ENCODE measurements around the gene STRIP1.
"Not testable (repeated sequence)": the region's sequence is repeated elsewhere in the genome, so short reads cannot be mapped to it uniquely, and the experiment has no call there.

STRIP1 gene

DNA sequence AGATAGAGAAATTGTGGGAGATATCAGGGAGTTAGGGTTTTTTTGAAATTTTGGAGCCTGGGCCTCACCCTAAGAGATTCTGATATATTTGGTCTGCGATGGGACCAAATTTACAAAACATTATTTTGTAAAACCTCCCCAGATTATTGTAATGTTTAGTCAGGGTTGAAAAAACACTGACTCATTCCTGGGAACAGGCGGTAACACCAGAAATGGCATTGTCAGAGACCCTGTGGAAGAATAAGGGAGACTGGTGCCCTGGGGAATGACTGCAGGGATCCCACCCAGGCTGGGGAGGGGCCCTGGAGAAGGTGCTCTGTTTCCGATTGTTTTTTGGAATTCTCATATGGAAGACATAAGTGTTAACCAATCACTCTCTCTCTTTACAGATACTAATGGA, 13.1 kb upstream of the STRIP1 start:
- DNase-seq (ENCODE audit: extremely low read depth, low read depth) = no peak
- H3K4me3 ChIP-seq (replicated peaks; ENCODE audit: low read depth, low read length) = no peak overlapping the region
- TF ChIP-seq CTCF (IDR thresholded peaks at IDR 0.05; ENCODE audit: low read depth, low read length, missing control alignments) = no peak

DNA sequence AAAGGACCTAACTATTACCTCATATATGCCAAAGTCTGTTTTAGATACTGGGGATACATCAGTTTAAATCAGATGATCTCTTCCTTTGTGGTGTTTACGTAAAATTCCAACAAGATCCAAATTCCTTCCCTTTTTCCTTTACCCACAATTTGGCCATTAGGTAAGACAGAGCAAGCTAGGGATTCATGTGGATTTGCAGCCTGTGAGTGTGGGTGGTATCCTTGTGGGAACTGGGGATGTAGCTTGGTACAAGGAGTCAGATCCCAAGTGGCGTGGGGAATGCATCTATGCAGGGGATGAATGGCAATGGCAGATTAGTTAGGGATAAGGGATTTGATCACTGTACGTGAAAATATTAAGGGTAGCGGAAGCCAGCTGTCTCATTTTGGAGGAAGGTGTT, 9.8 kb upstream of the STRIP1 start:
- no peak for TF ChIP-seq CTCF (IDR thresholded peaks at IDR 0.05; ENCODE audit: low read depth, low read length, missing control alignments)
- H3K4me3 ChIP-seq (replicated peaks; ENCODE audit: low read depth, low read length) = no peak overlapping the region
- DNase-seq (ENCODE audit: extremely low read depth, low read depth) = no peak

DNA sequence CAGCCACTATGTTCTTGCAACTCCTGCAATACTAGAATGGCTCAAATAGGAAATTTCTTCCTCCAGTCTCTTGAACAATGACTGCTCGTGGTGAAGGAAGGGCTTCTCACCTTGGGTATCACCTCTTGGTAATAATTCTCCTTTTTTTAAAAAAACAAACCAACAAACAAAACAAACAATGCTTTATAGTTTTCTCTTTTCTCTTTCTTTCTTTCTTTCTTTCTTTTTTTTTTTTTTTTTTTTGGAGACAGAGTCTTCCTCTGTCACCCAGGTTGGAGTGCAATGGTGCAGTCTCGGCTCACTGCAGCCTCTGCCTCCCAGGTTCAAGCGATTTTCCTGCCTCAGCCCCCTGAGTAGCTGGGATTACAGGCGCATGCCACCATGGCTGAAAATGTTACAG, 3.7 kb upstream of the STRIP1 start:
- not testable (repeated sequence) for H3K4me3 ChIP-seq (replicated peaks; ENCODE audit: low read depth, low read length); DNase-seq (ENCODE audit: extremely low read depth, low read depth)

GRCh38 chr1:110032327-110032726, 2.1 kb upstream of the STRIP1 start:
- DNase-seq (ENCODE audit: extremely low read depth, low read depth) = no peak
- TF ChIP-seq CTCF (IDR thresholded peaks at IDR 0.05; ENCODE audit: low read depth, low read length, missing control alignments) = no peak
- H3K4me3 ChIP-seq (replicated peaks; ENCODE audit: low read depth, low read length) = no peak overlapping the region

GRCh38 chr1:110033421-110033820, 1.0 kb upstream of the STRIP1 start:
- DNase-seq (ENCODE audit: extremely low read depth, low read depth) = no peak
- H3K4me3 ChIP-seq (replicated peaks; ENCODE audit: low read depth, low read length) = no peak overlapping the region
- no peak for TF ChIP-seq CTCF (IDR thresholded peaks at IDR 0.05; ENCODE audit: low read depth, low read length, missing control alignments)

DNA sequence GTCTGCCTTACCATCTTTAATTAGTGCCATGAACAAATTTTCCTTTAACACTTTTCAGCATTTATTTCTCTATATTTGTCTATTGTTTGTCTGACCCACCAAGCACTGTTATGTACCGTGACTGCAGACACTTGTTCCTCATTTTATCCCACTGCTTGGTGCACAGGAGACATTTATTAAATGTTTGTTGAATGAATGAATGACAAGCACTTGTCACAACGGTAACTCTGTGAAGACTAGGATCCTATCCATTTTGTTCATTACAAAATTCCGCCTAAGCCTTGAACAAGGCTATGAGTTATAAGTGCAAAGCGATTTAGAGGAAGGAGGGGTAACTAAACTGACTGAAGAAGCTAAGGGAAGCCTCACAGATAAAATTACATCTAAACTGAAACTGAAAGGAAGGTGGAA, 379 bp upstream of the STRIP1 start:
- no peak for DNase-seq (ENCODE audit: extremely low read depth, low read depth)
- peak overlapping the region; percentile 88 for H3K4me3 ChIP-seq (replicated peaks; ENCODE audit: low read depth, low read length)
- TF ChIP-seq CTCF (IDR thresholded peaks at IDR 0.05; ENCODE audit: low read depth, low read length, missing control alignments) = no peak

DNA sequence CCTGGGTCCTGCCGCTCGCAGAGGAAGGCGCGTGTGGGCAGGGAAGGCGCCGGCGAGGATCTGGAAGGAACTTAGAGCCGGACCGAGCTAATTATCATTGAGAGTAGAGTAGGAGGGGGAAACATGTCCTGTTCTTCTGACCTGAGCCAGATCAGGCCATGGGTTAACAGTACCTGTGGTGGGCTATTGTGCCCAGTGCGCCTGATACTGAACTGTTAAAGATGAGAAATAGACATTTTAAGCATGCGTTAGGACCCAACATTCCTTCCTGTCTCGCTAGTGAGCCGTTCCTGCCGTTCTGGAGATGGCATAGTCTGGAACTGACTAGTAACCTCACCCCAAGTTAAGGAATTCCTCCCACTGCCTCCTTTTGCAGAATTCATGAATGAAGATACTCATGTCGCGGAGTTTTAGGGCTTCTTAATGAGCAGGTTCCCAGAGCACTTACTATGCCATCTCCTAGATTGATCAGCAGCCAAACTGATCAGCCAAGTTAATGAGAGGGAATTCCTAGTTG, 870 bp downstream of the STRIP1 start:
- DNase-seq (ENCODE audit: extremely low read depth, low read depth) = no peak
- H3K4me3 ChIP-seq (replicated peaks; ENCODE audit: low read depth, low read length) = peak overlapping the region; percentile 88
- TF ChIP-seq CTCF (IDR thresholded peaks at IDR 0.05; ENCODE audit: low read depth, low read length, missing control alignments) = no peak

Data from HFF-Myc (cell line).